WTC11 (cell line): ENCODE results near the gene PGGT1B. TPM values are rescaled to one million over a fixed set of nuclear protein-coding genes. Genes with fewer than 3 reads are reported as not detected.

Experiments
- ARID4B ChIP-seq: sonication (generic); formaldehyde crosslinking; IDR thresholded peaks from 2 replicates; pipeline ENCODE4 v1.8.0; 2023; ENCODE audit warnings: missing genetic modification reagents, mild to moderate bottlenecking, borderline replicate concordance
- ATF1 ChIP-seq: sonication (generic); formaldehyde crosslinking; IDR thresholded peaks from 2 replicates; pipeline ENCODE4 v1.8.1; 2023; ENCODE audit warnings: mild to moderate bottlenecking, moderate library complexity, missing genetic modification reagents
- ATF2 ChIP-seq: sonication (generic); formaldehyde crosslinking; IDR thresholded peaks from 2 replicates; pipeline ENCODE4 v1.8.1; 2022; ENCODE audit warnings: low read depth, missing genetic modification reagents, borderline replicate concordance
- CREB1 ChIP-seq: sonication (generic); formaldehyde crosslinking; IDR thresholded peaks from 2 replicates; pipeline ENCODE4 v1.8.0; 2023; ENCODE audit warnings: mild to moderate bottlenecking, missing genetic modification reagents
- E2F1 ChIP-seq: sonication (generic); formaldehyde crosslinking; IDR thresholded peaks from 2 replicates; pipeline ENCODE4 v1.8.0; 2022; ENCODE audit warnings: mild to moderate bottlenecking, missing genetic modification reagents
- ETV6 ChIP-seq: sonication (generic); formaldehyde crosslinking; IDR thresholded peaks from 2 replicates; pipeline ENCODE4 v1.8.1; 2022; ENCODE audit warnings: mild to moderate bottlenecking, missing genetic modification reagents
- FOXJ3 ChIP-seq: sonication (generic); formaldehyde crosslinking; IDR thresholded peaks from 2 replicates; pipeline ENCODE4 v1.9.0; 2021; ENCODE audit warnings: missing genetic modification reagents, mild to moderate bottlenecking, borderline replicate concordance
- MAX ChIP-seq: sonication (generic); formaldehyde crosslinking; IDR thresholded peaks from 2 replicates; pipeline ENCODE4 v1.8.0; 2022; ENCODE audit warnings: mild to moderate bottlenecking, missing genetic modification reagents
- NR3C1 ChIP-seq: sonication (generic); formaldehyde crosslinking; conservative IDR thresholded peaks from 2 replicates; pipeline ENCODE4 v1.8.1; 2023; ENCODE audit warnings: low read depth, mild to moderate bottlenecking, missing genetic modification reagents
- TCF7 ChIP-seq: sonication (generic); formaldehyde crosslinking; IDR thresholded peaks from 2 replicates; pipeline ENCODE4 v1.8.0; 2022; ENCODE audit warnings: mild to moderate bottlenecking, low read depth, missing genetic modification reagents, moderate library complexity
- TP53 ChIP-seq: sonication (generic); formaldehyde crosslinking; IDR thresholded peaks from 2 replicates; pipeline ENCODE4 v1.8.1; 2023; ENCODE audit warnings: mild to moderate bottlenecking, missing genetic modification reagents
- ZBTB43 ChIP-seq: sonication (generic); formaldehyde crosslinking; IDR thresholded peaks from 2 replicates; pipeline ENCODE4 v1.8.1; 2023; ENCODE audit warnings: mild to moderate bottlenecking, missing genetic modification reagents
- ZNF121 ChIP-seq: sonication (generic); formaldehyde crosslinking; IDR thresholded peaks from 2 replicates; pipeline ENCODE4 v1.8.0; 2023; ENCODE audit warnings: missing genetic modification reagents
- ZNF281 ChIP-seq: sonication (generic); formaldehyde crosslinking; IDR thresholded peaks from 2 replicates; pipeline ENCODE4 v1.8.0; 2023; ENCODE audit warnings: mild to moderate bottlenecking, missing genetic modification reagents
- ZNF416 ChIP-seq: fragments of 250-450 bp; sonication (Bioruptor Pico); IDR thresholded peaks from 2 replicates; pipeline ENCODE4 v1.9.0; 2021; ENCODE audit warnings: mild to moderate bottlenecking, inconsistent platforms
- total RNA-seq: library from RNA; stranded (reverse); gene quantifications from 3 replicates; pipeline ENCODE4 v1.2.3, GENCODE V29; 2021
- TF ChIP-seq, protein P1 (sequence below): sonication (generic); formaldehyde crosslinking; IDR thresholded peaks from 2 replicates; pipeline ENCODE4 v1.8.0; 2022; ENCODE audit warnings: mild to moderate bottlenecking, missing genetic modification reagents
- TF ChIP-seq, protein P2 (sequence below): sonication (generic); formaldehyde crosslinking; conservative IDR thresholded peaks from 2 replicates; pipeline ENCODE4 v1.8.1; 2023; ENCODE audit warnings: mild to moderate bottlenecking, low read depth, missing genetic modification reagents, moderate library complexity
- TF ChIP-seq, protein P3 (sequence below): sonication (generic); formaldehyde crosslinking; IDR thresholded peaks from 2 replicates; pipeline ENCODE4 v1.8.1; 2023; ENCODE audit warnings: mild to moderate bottlenecking, missing genetic modification reagents

PGGT1B gene
- total RNA-seq, 1 experiment from 2014 or later: 43.0 TPM

DNA sequence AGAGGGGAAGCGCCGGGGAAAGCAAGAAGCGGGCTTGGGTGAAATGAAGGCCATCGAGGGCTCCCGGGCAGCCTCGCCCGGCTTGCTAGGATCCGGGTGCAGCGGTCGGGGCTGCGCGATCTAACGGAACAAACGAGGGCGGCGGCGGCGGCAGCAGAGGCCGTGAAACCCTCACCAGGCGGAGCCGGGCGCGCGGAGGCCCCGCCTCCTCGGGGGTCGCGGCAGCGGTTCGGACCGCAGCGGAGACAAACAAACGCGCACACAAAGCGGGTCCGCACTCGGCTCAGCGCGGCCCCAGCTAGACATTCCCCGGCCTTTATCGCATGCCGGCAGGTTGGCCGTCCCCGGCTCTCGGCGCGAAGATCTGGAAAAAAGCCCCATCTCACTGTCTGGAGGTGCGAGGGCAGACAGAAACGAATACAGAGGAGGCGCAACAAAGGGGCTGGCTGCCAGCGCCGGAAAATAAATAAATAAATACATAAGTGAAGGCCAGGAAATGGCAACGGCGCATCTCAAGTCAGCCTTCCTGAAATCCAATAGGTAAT is 82.4 kb downstream of the PGGT1B start (continued):
- TF ChIP-seq ZBTB43 (CRISPR knock-in tag) (0 out of 2 replicates have a peak, but pooled peaks have one; percentile 47), TP53 (CRISPR knock-in tag) (peak; percentile 65; the same call in 1 of the 2 replicates), ATF2 (CRISPR knock-in tag) (no peak), MAX (peak; percentile 75; the same call in 1 of the 2 replicates), FOXJ3 (CRISPR knock-in tag) (no peak), ZNF281 (CRISPR knock-in tag) (peak; percentile 53; the same call in 1 of the 2 replicates), ETV6 (CRISPR knock-in tag) (0 out of 2 replicates have a peak, but pooled peaks have one; percentile 17), ATF1 (CRISPR knock-in tag) (0 out of 2 replicates have a peak, but pooled peaks have one; percentile 47), ARID4B (no peak), NR3C1 (CRISPR knock-in tag) (no peak), TCF7 (CRISPR knock-in tag) (no peak), CREB1 (peak; percentile 53; the same call in 1 of the 2 replicates), ZNF121 (CRISPR knock-in tag) (peak; percentile 68), E2F1 (CRISPR knock-in tag) (0 out of 2 replicates have a peak, but pooled peaks have one; percentile 55), ZNF416 (no peak)
- TF ChIP-seq, protein P1, sequence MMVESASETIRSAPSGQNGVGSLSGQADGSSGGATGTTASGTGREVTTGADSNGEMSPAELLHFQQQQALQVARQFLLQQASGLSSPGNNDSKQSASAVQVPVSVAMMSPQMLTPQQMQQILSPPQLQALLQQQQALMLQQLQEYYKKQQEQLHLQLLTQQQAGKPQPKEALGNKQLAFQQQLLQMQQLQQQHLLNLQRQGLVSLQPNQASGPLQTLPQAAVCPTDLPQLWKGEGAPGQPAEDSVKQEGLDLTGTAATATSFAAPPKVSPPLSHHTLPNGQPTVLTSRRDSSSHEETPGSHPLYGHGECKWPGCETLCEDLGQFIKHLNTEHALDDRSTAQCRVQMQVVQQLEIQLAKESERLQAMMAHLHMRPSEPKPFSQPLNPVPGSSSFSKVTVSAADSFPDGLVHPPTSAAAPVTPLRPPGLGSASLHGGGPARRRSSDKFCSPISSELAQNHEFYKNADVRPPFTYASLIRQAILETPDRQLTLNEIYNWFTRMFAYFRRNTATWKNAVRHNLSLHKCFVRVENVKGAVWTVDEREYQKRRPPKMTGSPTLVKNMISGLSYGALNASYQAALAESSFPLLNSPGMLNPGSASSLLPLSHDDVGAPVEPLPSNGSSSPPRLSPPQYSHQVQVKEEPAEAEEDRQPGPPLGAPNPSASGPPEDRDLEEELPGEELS (CRISPR knock-in tag): peak; percentile 62
- TF ChIP-seq, protein P2, sequence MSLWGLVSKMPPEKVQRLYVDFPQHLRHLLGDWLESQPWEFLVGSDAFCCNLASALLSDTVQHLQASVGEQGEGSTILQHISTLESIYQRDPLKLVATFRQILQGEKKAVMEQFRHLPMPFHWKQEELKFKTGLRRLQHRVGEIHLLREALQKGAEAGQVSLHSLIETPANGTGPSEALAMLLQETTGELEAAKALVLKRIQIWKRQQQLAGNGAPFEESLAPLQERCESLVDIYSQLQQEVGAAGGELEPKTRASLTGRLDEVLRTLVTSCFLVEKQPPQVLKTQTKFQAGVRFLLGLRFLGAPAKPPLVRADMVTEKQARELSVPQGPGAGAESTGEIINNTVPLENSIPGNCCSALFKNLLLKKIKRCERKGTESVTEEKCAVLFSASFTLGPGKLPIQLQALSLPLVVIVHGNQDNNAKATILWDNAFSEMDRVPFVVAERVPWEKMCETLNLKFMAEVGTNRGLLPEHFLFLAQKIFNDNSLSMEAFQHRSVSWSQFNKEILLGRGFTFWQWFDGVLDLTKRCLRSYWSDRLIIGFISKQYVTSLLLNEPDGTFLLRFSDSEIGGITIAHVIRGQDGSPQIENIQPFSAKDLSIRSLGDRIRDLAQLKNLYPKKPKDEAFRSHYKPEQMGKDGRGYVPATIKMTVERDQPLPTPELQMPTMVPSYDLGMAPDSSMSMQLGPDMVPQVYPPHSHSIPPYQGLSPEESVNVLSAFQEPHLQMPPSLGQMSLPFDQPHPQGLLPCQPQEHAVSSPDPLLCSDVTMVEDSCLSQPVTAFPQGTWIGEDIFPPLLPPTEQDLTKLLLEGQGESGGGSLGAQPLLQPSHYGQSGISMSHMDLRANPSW (CRISPR knock-in tag): no peak
- TF ChIP-seq, protein P3, sequence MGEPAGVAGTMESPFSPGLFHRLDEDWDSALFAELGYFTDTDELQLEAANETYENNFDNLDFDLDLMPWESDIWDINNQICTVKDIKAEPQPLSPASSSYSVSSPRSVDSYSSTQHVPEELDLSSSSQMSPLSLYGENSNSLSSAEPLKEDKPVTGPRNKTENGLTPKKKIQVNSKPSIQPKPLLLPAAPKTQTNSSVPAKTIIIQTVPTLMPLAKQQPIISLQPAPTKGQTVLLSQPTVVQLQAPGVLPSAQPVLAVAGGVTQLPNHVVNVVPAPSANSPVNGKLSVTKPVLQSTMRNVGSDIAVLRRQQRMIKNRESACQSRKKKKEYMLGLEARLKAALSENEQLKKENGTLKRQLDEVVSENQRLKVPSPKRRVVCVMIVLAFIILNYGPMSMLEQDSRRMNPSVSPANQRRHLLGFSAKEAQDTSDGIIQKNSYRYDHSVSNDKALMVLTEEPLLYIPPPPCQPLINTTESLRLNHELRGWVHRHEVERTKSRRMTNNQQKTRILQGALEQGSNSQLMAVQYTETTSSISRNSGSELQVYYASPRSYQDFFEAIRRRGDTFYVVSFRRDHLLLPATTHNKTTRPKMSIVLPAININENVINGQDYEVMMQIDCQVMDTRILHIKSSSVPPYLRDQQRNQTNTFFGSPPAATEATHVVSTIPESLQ (CRISPR knock-in tag): no peak
